ENCODE measurements around the gene CSRP2. TPM values are rescaled to one million over a fixed set of nuclear protein-coding genes. Genes with fewer than 3 reads are reported as not detected.

Gene CSRP2
- polyA plus RNA-seq, 3 donors = 0.07 TPM; not detected in 2

DNA sequence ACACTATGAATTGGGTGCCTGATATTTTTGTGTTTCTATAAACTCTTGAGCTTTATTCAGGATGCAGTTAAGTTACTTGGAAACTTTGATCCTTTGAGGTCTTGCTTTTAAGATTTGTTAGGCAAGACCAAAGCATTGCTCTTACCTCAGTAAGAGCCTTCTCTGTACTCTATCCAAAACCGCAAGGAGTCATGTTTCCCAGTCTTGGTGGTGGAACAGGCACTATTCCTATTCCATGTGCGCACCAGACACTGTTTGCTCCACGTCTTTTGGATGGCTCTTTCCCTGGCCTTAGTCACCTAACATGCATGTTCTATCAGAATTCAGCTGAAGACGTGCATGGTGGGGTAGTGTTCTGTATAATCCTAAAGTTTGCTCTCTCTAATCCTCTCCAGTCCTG is 23.5 kb downstream of the CSRP2 start:
- no peak overlapping the region for H3K27ac Mint-ChIP-seq
- H3K36me3 Mint-ChIP-seq = peaks cover 37 to 41% of the 10 kb centered on the region in 2 donors
- H3K79me2 ChIP-seq (ENCODE audit: insufficient read depth, low read length) = no peaks in the 10 kb centered on the region
- no peak overlapping the region for H2AFZ ChIP-seq (ENCODE audit: insufficient read depth, low read depth, low read length, poor library complexity, severe bottlenecking)
- intact Hi-C loops (cut with micrococcal nuclease) = no loop called here
- peaks cover 0 to 9% (median 0%) of the 10 kb centered on the region in 7 donors for H3K9me3 Mint-ChIP-seq
- DNase-seq = no peak
- no peaks in the 10 kb centered on the region for H3K4me1 Mint-ChIP-seq
- no peak overlapping the region for H3K4me3 Mint-ChIP-seq
- TF ChIP-seq, protein P1, sequence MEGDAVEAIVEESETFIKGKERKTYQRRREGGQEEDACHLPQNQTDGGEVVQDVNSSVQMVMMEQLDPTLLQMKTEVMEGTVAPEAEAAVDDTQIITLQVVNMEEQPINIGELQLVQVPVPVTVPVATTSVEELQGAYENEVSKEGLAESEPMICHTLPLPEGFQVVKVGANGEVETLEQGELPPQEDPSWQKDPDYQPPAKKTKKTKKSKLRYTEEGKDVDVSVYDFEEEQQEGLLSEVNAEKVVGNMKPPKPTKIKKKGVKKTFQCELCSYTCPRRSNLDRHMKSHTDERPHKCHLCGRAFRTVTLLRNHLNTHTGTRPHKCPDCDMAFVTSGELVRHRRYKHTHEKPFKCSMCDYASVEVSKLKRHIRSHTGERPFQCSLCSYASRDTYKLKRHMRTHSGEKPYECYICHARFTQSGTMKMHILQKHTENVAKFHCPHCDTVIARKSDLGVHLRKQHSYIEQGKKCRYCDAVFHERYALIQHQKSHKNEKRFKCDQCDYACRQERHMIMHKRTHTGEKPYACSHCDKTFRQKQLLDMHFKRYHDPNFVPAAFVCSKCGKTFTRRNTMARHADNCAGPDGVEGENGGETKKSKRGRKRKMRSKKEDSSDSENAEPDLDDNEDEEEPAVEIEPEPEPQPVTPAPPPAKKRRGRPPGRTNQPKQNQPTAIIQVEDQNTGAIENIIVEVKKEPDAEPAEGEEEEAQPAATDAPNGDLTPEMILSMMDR (IDR thresholded peaks at IDR 0.05) = no peak
- WGBS (ENCODE audit: insufficient coverage) = 100% methylated on average over 1 of the region's 4 CpGs
- H3K4me3 ChIP-seq (replicated peaks in 1 of 3; ENCODE audit: low read depth in 2 of 3, low read length in 3 of 3) = no peak overlapping the region
- no peaks in the 10 kb centered on the region for H4K20me1 ChIP-seq (ENCODE audit: insufficient read depth, low read length)
- H3K36me3 ChIP-seq (replicated peaks in 1 of 2; ENCODE audit: control insufficient read depth in 1 of 2, insufficient read depth in 2 of 2, low read length in 2 of 2) = peaks cover 17 to 40% of the 10 kb centered on the region in 2 donors
- peaks cover 3 to 4% of the 10 kb centered on the region in 2 donors for H3K9me3 ChIP-seq (replicated peaks in 1 of 2; ENCODE audit: control insufficient read depth in 1 of 2, insufficient read depth in 1 of 2, low read length in 2 of 2)
- H3K4me1 ChIP-seq (ENCODE audit: control insufficient read depth in 1 of 2, insufficient read depth in 2 of 2, low read length in 2 of 2) = no peaks in the 10 kb centered on the region
- no peak overlapping the region for H3K27ac ChIP-seq (ENCODE audit: low read depth in 1 of 2, low read length in 2 of 2)
- no peak overlapping the region for H3K4me2 ChIP-seq (replicated peaks; ENCODE audit: extremely low read depth, low read length, poor library complexity, severe bottlenecking)
- no peak overlapping the region for H3K9ac ChIP-seq (ENCODE audit: insufficient read depth, low read length, poor library complexity, severe bottlenecking)
- H3K27me3 Mint-ChIP-seq (ENCODE audit: low read depth in 3 of 3) = no peaks in the 10 kb centered on the region
- H3K27me3 ChIP-seq (ENCODE audit: control insufficient read depth in 2 of 2, insufficient read depth in 2 of 2, low read length in 2 of 2) = no peaks in the 10 kb centered on the region

DNA sequence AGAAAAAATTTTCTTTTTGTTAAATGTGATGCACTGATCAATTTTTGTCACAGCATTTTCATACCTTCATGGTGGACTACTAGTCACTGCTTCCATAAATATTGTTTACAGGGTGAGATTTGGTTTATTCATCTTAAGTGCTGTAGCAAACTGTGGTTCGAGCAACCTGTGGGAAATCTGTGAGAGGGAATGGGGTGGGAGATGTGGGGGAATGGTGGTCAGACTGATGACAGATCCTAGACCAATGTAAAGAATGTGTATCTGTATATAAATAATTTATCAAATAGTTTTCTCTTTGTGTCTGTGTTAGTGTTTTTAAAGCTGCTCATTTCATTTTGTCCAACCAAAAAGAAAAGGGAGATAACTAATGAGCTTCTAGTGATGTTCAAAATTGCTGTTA is 26.7 kb downstream of the CSRP2 start:
- peaks cover 3 to 4% of the 10 kb centered on the region in 2 donors for H3K9me3 ChIP-seq (replicated peaks in 1 of 2; ENCODE audit: control insufficient read depth in 1 of 2, insufficient read depth in 1 of 2, low read length in 2 of 2)
- Mint-ChIP-seq H3K4me1 (no peaks in the 10 kb centered on the region), H3K36me3 (peaks cover 54 to 68% of the 10 kb centered on the region in 2 donors), H3K27me3 (ENCODE audit: low read depth in 3 of 3) (no peaks in the 10 kb centered on the region), H3K4me3 (no peak overlapping the region), H3K27ac (no peak overlapping the region), H3K9me3 (peaks cover 0 to 9% (median 0%) of the 10 kb centered on the region in 7 donors)
- no peaks in the 10 kb centered on the region for H3K27me3 ChIP-seq (ENCODE audit: control insufficient read depth in 2 of 2, insufficient read depth in 2 of 2, low read length in 2 of 2)
- intact Hi-C loops (cut with micrococcal nuclease) = no loop called here
- H3K27ac ChIP-seq (ENCODE audit: low read depth in 1 of 2, low read length in 2 of 2) = no peak overlapping the region
- H3K9ac ChIP-seq (ENCODE audit: insufficient read depth, low read length, poor library complexity, severe bottlenecking) = no peak overlapping the region
- H3K36me3 ChIP-seq (replicated peaks in 1 of 2; ENCODE audit: control insufficient read depth in 1 of 2, insufficient read depth in 2 of 2, low read length in 2 of 2) = peaks cover 41 to 68% of the 10 kb centered on the region in 2 donors
- no peaks in the 10 kb centered on the region for H3K79me2 ChIP-seq (ENCODE audit: insufficient read depth, low read length)
- H3K4me1 ChIP-seq (ENCODE audit: control insufficient read depth in 1 of 2, insufficient read depth in 2 of 2, low read length in 2 of 2) = no peaks in the 10 kb centered on the region
- 100% methylated on average over 1 of the region's 1 CpG for WGBS (ENCODE audit: insufficient coverage)
- H2AFZ ChIP-seq (ENCODE audit: insufficient read depth, low read depth, low read length, poor library complexity, severe bottlenecking) = no peak overlapping the region
- H4K20me1 ChIP-seq (ENCODE audit: insufficient read depth, low read length) = no peaks in the 10 kb centered on the region
- no peak for DNase-seq
- TF ChIP-seq, protein P1 (IDR thresholded peaks at IDR 0.05) = no peak
- no peak overlapping the region for H3K4me3 ChIP-seq (replicated peaks in 1 of 3; ENCODE audit: low read depth in 2 of 3, low read length in 3 of 3)
- no peak overlapping the region for H3K4me2 ChIP-seq (replicated peaks; ENCODE audit: extremely low read depth, low read length, poor library complexity, severe bottlenecking)
